ENCODE results near the gene LDLRAP1.

LDLRAP1 gene

GRCh38 chr1:25568090-25568833 lies 24.9 kb downstream of the LDLRAP1 start:
- H3K27ac ChIP-seq: peak overlapping the region; percentile 80
- TF ChIP-seq ZFX (IDR thresholded peaks at IDR 0.05; ENCODE audit: borderline replicate concordance): no peak
- peak; percentile 45 for TF ChIP-seq CTCF (IDR thresholded peaks at IDR 0.05)

- H3K27ac ChIP-seq: peak overlapping the region; percentile 80
Measured at GRCh38 chr1:25568834-25569596, 25.6 kb downstream of the LDLRAP1 start.

GRCh38 chr1:25569597-25570396 lies 26.4 kb downstream of the LDLRAP1 start:
- peak overlapping the region; percentile 80 for H3K27ac ChIP-seq

More at GRCh38 chr1:25568834-25569596, 25.6 kb downstream of the LDLRAP1 start:
- TF ChIP-seq ZFX (IDR thresholded peaks at IDR 0.05; ENCODE audit: borderline replicate concordance) (no peak), CTCF (IDR thresholded peaks at IDR 0.05) (no peak)

GRCh38 chr1:25570798-25571521 lies 27.6 kb downstream of the LDLRAP1 start:
- no peak overlapping the region for H3K27ac ChIP-seq
- no peak for TF ChIP-seq CTCF (IDR thresholded peaks at IDR 0.05)
- TF ChIP-seq ZFX (IDR thresholded peaks at IDR 0.05; ENCODE audit: borderline replicate concordance): no peak

More at GRCh38 chr1:25569597-25570396, 26.4 kb downstream of the LDLRAP1 start:
- TF ChIP-seq CTCF (IDR thresholded peaks at IDR 0.05): no peak
- no peak for TF ChIP-seq ZFX (IDR thresholded peaks at IDR 0.05; ENCODE audit: borderline replicate concordance)

- no peak overlapping the region for H3K27ac ChIP-seq
- TF ChIP-seq CTCF (IDR thresholded peaks at IDR 0.05) (no peak), ZFX (IDR thresholded peaks at IDR 0.05; ENCODE audit: borderline replicate concordance) (no peak)
Measured at GRCh38 chr1:25571522-25571970, 28.1 kb downstream of the LDLRAP1 start.

- TF ChIP-seq ZFX (IDR thresholded peaks at IDR 0.05; ENCODE audit: borderline replicate concordance) (no peak), CTCF (IDR thresholded peaks at IDR 0.05) (no peak)
- H3K27ac ChIP-seq: no peak overlapping the region
Measured at GRCh38 chr1:25572107-25572506, 28.7 kb downstream of the LDLRAP1 start.
